OCI-LY7 (cell line): Measurements from ENCODE around the gene AFF3. TPM values are rescaled to one million over a fixed set of nuclear protein-coding genes. Genes with fewer than 3 reads are reported as not detected.

Experiments
- BruUV-seq: library from RNA; stranded (reverse); fragments of 400-500 nt; replicated peaks from 2 replicates; lab custom pipeline; 2021; lab: Mats Ljungman, UMichigan
- CTCF ChIA-PET: fragments of 300-600 bp; sonication (Branson Sonifier 250); formaldehyde crosslinking; loops from one replicate; lab custom pipeline; 2022; ENCODE audit warnings: antibody characterized with exemption; ENCODE audit not compliant: unreplicated experiment; lab: Charles Lee
- POLR2A ChIA-PET: fragments of 300-600 bp; sonication (Branson Sonifier 250); formaldehyde crosslinking; loops from one replicate; lab custom pipeline; 2022; ENCODE audit warnings: antibody characterized with exemption; lab: Charles Lee
- DNase-seq: peaks from one replicate; pipeline ENCODE4 v3.0.0-alpha.2; 2015; ENCODE audit warnings: low spot score
- H2AFZ ChIP-seq: fragments of 200-600 bp; sonication (generic), shearing (Covaris generic); 2 replicates; pipeline ENCODE4 v1.6.1; 2014; ENCODE audit warnings: mild to moderate bottlenecking, antibody characterized with exemption, low read length, moderate library complexity
- H3K27ac ChIP-seq: fragments of 200-600 bp; sonication (generic); 2 replicates; pipeline ENCODE4 v1.5.1; 2014; ENCODE audit warnings: mixed run types, low read depth, mild to moderate bottlenecking, moderate library complexity, low read length, inconsistent platforms; ENCODE audit not compliant: poor library complexity, severe bottlenecking
- H3K36me3 ChIP-seq: fragments of 200-600 bp; sonication (generic); 2 replicates; pipeline ENCODE4 v1.6.1; 2014; ENCODE audit warnings: mild to moderate bottlenecking, antibody characterized with exemption, low read length, moderate library complexity, mixed read lengths; ENCODE audit not compliant: insufficient read depth
- H3K4me1 ChIP-seq: fragments of 200-600 bp; sonication (generic); 2 replicates; pipeline ENCODE4 v1.5.1; 2014; ENCODE audit warnings: mild to moderate bottlenecking, low read length; ENCODE audit not compliant: insufficient read depth, poor library complexity, severe bottlenecking
- H3K4me2 ChIP-seq: fragments of 200-600 bp; sonication (generic); 2 replicates; pipeline ENCODE4 v1.6.1; 2014; ENCODE audit warnings: mild to moderate bottlenecking, low read length
- H3K4me3 ChIP-seq: fragments of 200-600 bp; sonication (generic); 2 replicates; pipeline ENCODE4 v1.5.1; 2014; ENCODE audit warnings: mild to moderate bottlenecking, low read depth, low read length; ENCODE audit not compliant: poor library complexity, severe bottlenecking
- H3K79me2 ChIP-seq: fragments of 200-600 bp; sonication (generic); 2 replicates; pipeline ENCODE4 v1.6.1; 2016; ENCODE audit warnings: low read depth, mild to moderate bottlenecking, low read length, moderate library complexity, mixed read lengths; ENCODE audit not compliant: insufficient read depth
- H3K9me2 ChIP-seq: fragments of 200-600 bp; sonication (generic); 2 replicates; pipeline ENCODE4 v1.6.1; 2016; ENCODE audit warnings: mild to moderate bottlenecking, low read length, mixed read lengths; ENCODE audit not compliant: insufficient read depth
- H3K9me3 ChIP-seq: fragments of 200-600 bp; sonication (generic); 2 replicates; pipeline ENCODE4 v1.6.1; 2014; ENCODE audit warnings: mild to moderate bottlenecking, mixed run types, low read length, mixed read lengths
- H4K20me1 ChIP-seq: fragments of 200-600 bp; sonication (generic); 2 replicates; pipeline ENCODE4 v1.6.1; 2014; ENCODE audit warnings: mild to moderate bottlenecking, antibody characterized with exemption, low read length, moderate library complexity, mixed read lengths; ENCODE audit not compliant: insufficient read depth
- EZH2phosphoT487 ChIP-seq: fragments of 200-600 bp; sonication (generic); IDR thresholded peaks from 2 replicates; pipeline ENCODE4 v1.6.1; 2018; ENCODE audit warnings: low read depth, borderline replicate concordance, mild to moderate bottlenecking, mixed run types, antibody characterized with exemption, low read length, moderate library complexity, mixed read lengths
- intact Hi-C: fragments of 100-400 bp; cut with micrococcal nuclease; formaldehyde crosslinking; loops from one replicate; pipeline ENCODE4 v1.10.0; 2022; ENCODE audit not compliant: unreplicated experiment
- total RNA-seq, 2 experiments: library from RNA; depleted of rRNA in 1 of 2; stranded (reverse); fragments of >200 nt in 1 of 2; shearing (Covaris generic) in 1 of 2; gene quantifications; 2 replicates each; pipeline ENCODE4 v1.2.3, GENCODE V29; 2014 to 2022
- TF ChIP-seq, protein P1 (sequence below): fragments of 200-600 bp; sonication (generic); conservative IDR thresholded peaks from 2 replicates; pipeline ENCODE4 v1.5.1; 2014; ENCODE audit warnings: mild to moderate bottlenecking, antibody characterized with exemption, low read length, moderate library complexity, mixed read lengths

The AFF3 gene
- total RNA-seq, 2 experiments from 2014 or later: 131 to 133 TPM

GRCh38 chr2:100039291-100039980, 103.0 kb downstream of the AFF3 start:
- no peak overlapping the region for H2AFZ ChIP-seq

DNA sequence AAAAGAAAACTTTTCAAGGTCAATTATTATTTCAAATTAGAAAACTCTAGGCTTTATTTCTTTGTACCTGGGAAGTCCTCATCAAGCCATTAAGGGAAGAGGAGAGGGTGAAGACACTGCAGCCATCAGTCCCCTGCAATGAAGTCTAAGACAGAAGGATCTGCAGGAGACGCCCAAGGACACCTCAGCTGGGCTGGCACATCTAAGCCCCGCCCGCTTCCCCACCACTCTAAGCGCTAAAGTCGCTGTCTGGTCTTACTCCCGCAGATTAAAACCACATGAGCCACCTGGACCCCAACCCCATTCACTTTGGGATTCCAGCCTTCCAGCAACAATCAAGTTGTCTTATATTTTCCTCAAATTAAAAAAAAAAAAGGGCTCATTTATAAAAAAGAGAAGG, 104.4 kb downstream of the AFF3 start:
- intact Hi-C loops: no loop called here
- CTCF ChIA-PET: no interaction called here
- TF ChIP-seq EZH2phosphoT487: no peak
- TF ChIP-seq, protein P1, sequence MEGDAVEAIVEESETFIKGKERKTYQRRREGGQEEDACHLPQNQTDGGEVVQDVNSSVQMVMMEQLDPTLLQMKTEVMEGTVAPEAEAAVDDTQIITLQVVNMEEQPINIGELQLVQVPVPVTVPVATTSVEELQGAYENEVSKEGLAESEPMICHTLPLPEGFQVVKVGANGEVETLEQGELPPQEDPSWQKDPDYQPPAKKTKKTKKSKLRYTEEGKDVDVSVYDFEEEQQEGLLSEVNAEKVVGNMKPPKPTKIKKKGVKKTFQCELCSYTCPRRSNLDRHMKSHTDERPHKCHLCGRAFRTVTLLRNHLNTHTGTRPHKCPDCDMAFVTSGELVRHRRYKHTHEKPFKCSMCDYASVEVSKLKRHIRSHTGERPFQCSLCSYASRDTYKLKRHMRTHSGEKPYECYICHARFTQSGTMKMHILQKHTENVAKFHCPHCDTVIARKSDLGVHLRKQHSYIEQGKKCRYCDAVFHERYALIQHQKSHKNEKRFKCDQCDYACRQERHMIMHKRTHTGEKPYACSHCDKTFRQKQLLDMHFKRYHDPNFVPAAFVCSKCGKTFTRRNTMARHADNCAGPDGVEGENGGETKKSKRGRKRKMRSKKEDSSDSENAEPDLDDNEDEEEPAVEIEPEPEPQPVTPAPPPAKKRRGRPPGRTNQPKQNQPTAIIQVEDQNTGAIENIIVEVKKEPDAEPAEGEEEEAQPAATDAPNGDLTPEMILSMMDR: no peak

More at GRCh38 chr2:100039291-100039980, 103.0 kb downstream of the AFF3 start:
- POLR2A ChIA-PET: interaction anchor here (0.5 to 0.7 kb wide), 2 partner anchors 91 to 757 kb away, joined by 3 read pairs; no protein-coding TSS in a partner anchor
- Histone ChIP-seq H4K20me1 (peaks cover 6% of the 10 kb centered on the region; the same call in 1 of the 2 replicates), H3K4me2 (no peak overlapping the region), H3K4me1 (no peaks in the 10 kb centered on the region), H3K79me2 (peaks cover 15% of the 10 kb centered on the region), H3K4me3 (no peak overlapping the region), H3K27ac (no peak overlapping the region), H3K9me3 (no peaks in the 10 kb centered on the region), H3K36me3 (peaks cover 47% of the 10 kb centered on the region), H3K9me2 (no peaks in the 10 kb centered on the region)
- DNase-seq: no peak
- intact Hi-C loops: no loop called here
- CTCF ChIA-PET: no interaction called here
- TF ChIP-seq, protein P1: no peak
- TF ChIP-seq EZH2phosphoT487: no peak
- no TSS peak for BruUV-seq

GRCh38 chr2:100036793-100037192, 105.6 kb downstream of the AFF3 start:
- peaks cover 32% of the 10 kb centered on the region for H3K36me3 ChIP-seq
- H3K9me2 ChIP-seq: no peaks in the 10 kb centered on the region
- H3K4me3 ChIP-seq: no peak overlapping the region
- no peak overlapping the region for H3K27ac ChIP-seq
- H3K4me2 ChIP-seq: no peak overlapping the region
- H3K79me2 ChIP-seq: peaks cover 30% of the 10 kb centered on the region
- DNase-seq: no peak
- TF ChIP-seq EZH2phosphoT487: no peak
- TF ChIP-seq, protein P1: no peak
- peaks cover 6% of the 10 kb centered on the region; the same call in 1 of the 2 replicates for H4K20me1 ChIP-seq
- ChIA-PET POLR2A (interaction anchor here (0.6 to 0.7 kb wide), 2 partner anchors 153 to 1289 kb away, joined by 3 read pairs; no protein-coding TSS in a partner anchor), CTCF (no interaction called here)
- H3K4me1 ChIP-seq: no peaks in the 10 kb centered on the region
- H2AFZ ChIP-seq: no peak overlapping the region
- H3K9me3 ChIP-seq: no peaks in the 10 kb centered on the region
- no TSS peak for BruUV-seq
- intact Hi-C loops: no loop called here

More for the DNA sequence above, 104.4 kb downstream of the AFF3 start:
- no peak overlapping the region for H3K27ac ChIP-seq
- no peak overlapping the region for H3K4me3 ChIP-seq
- H3K9me3 ChIP-seq: no peaks in the 10 kb centered on the region
- no TSS peak for BruUV-seq
- peaks cover 33% of the 10 kb centered on the region for H3K36me3 ChIP-seq
- DNase-seq: no peak
- no peak overlapping the region for H3K4me2 ChIP-seq
- H2AFZ ChIP-seq: no peak overlapping the region
- peaks cover 27% of the 10 kb centered on the region for H3K79me2 ChIP-seq
- peaks cover 6% of the 10 kb centered on the region; the same call in 1 of the 2 replicates for H4K20me1 ChIP-seq
- no peaks in the 10 kb centered on the region for H3K9me2 ChIP-seq
- POLR2A ChIA-PET: no interaction called here
- H3K4me1 ChIP-seq: no peaks in the 10 kb centered on the region
